Aorta (tissue), 5 donors: ENCODE results near the gene ARMCX4. TPM values are rescaled to one million over a fixed set of nuclear protein-coding genes. Genes with fewer than 3 reads are reported as not detected.
"Not testable (repeated sequence)": the region's sequence is repeated elsewhere in the genome, so short reads cannot be mapped to it uniquely, and the experiment has no call there.

ENCODE experiments used
- ATAC-seq: fragments of 200-7000 bp; cut with Tn5 transposase; one replicate; pipeline ENCODE4 v1.9.1; 2022; ENCODE audit warnings: moderate library complexity; ENCODE audit not compliant: low FRiP score
- DNase-seq, 2 donors: peaks; one replicate each; pipeline ENCODE4 v3.0.0-alpha.2; 2020
- H3K27ac ChIP-seq, 2 donors: one replicate each; pipeline ENCODE4 v1.5.1; 2013; ENCODE audit warnings: low read length in 2 of 2, mild to moderate bottlenecking in 2 of 2, moderate library complexity in 2 of 2, control low read depth in 1 of 2, inconsistent platforms in 1 of 2, low read depth in 1 of 2
- H3K27me3 ChIP-seq, 2 donors: one replicate each; pipeline ENCODE4 v1.6.1; 2013; ENCODE audit warnings: control low read depth in 1 of 2, low read length in 1 of 2, mild to moderate bottlenecking in 1 of 2, moderate library complexity in 1 of 2; ENCODE audit not compliant: insufficient read depth in 2 of 2, control insufficient read depth in 1 of 2
- H3K36me3 ChIP-seq, 2 donors: one replicate each; pipeline ENCODE4 v1.6.1; 2013; ENCODE audit warnings: control low read depth in 1 of 2, low read length in 1 of 2, mild to moderate bottlenecking in 1 of 2; ENCODE audit not compliant: insufficient read depth in 2 of 2, control insufficient read depth in 1 of 2
- H3K4me1 ChIP-seq, 2 donors: one replicate each; pipeline ENCODE4 v1.6.1; 2013; ENCODE audit warnings: low read length in 2 of 2, control low read depth in 1 of 2, mild to moderate bottlenecking in 1 of 2, moderate library complexity in 1 of 2; ENCODE audit not compliant: insufficient read depth in 2 of 2, control insufficient read depth in 1 of 2
- H3K4me3 ChIP-seq, 2 donors: one replicate each; pipeline ENCODE4 v1.5.1; 2013; ENCODE audit warnings: low read length in 2 of 2, control low read depth in 1 of 2, mild to moderate bottlenecking in 1 of 2
- H3K9me3 ChIP-seq: one replicate; pipeline ENCODE4 v1.6.1; 2013; ENCODE audit warnings: mild to moderate bottlenecking, low read length; ENCODE audit not compliant: control insufficient read depth
- WGBS, 2 donors: extraction: QIAGEN DNeasy Blood & Tissue Kit; methylation state at CpG; one replicate each; pipeline ENCODE4 v1.1.7; 2013; 5-methylcytosine and 5-hydroxymethylcytosine counted together
- intact Hi-C, 2 donors: fragments of 100-400 bp; cut with DNase I; formaldehyde crosslinking; loops; one replicate each; pipeline versions ENCODE4 v1.14.2 to v1.15.0; 2022
- polyA plus RNA-seq, 2 donors: library from polyadenylated mRNA; stranded (reverse); fragments of 200-250 nt; gene quantifications; one replicate each; pipeline ENCODE4 v1.2.3, GENCODE V29; 2013
- total RNA-seq, 2 donors: library from RNA; stranded (reverse); fragmentation: NEBNext Ultra II Directional; extraction: Animal tissue kit (Norgen Biotek cat#: 25700); gene quantifications; one replicate each; pipeline ENCODE4 v1.2.1, GENCODE V29; 2021
- donor health status: healthy with polysubstance abuse.
- donor health status: Bipolar disorder and iron deficiency.
- donor health status: DM: no; HTN: no; CAD: no.
- donor health status: DM: no; HTN: no; CAD: no.
- donor health status: DM: yes; HTN: yes; CAD: no.

ARMCX4 gene
- total and polyA plus RNA-seq, 4 donors, result 2.6 to 28.6 (median 17.7) TPM

GRCh38 chrX:101482296-101482695 lies 3.0 kb upstream of the ARMCX4 start:
- no peaks in the 10 kb centered on the region for H3K27me3 ChIP-seq
- no peaks in the 10 kb centered on the region for H3K36me3 ChIP-seq
- no peak overlapping the region for H3K27ac ChIP-seq
- intact Hi-C loops, result no loop called here
- ATAC-seq (no peak), DNase-seq (no peak)
- H3K9me3 ChIP-seq, result no peaks in the 10 kb centered on the region
- 72 to 91% methylated on average over 4 of the region's 4 CpGs for WGBS, 2 donors
- H3K4me3 ChIP-seq, result no peak overlapping the region
- no peaks in the 10 kb centered on the region for H3K4me1 ChIP-seq

- no peak for ATAC-seq
- H3K27ac ChIP-seq, result no peak overlapping the region
Measured at GRCh38 chrX:101483705-101484104, 1.6 kb upstream of the ARMCX4 start.

GRCh38 chrX:101484135-101484534 lies 1.1 kb upstream of the ARMCX4 start:
- Histone ChIP-seq H3K36me3 (no peaks in the 10 kb centered on the region), H3K4me3 (no peak overlapping the region), H3K9me3 (no peaks in the 10 kb centered on the region), H3K27me3 (no peaks in the 10 kb centered on the region), H3K4me1 (no peaks in the 10 kb centered on the region), H3K27ac (no peak overlapping the region)
- WGBS, 2 donors, result 80 to 90% methylated on average over 6 of the region's 6 CpGs
- intact Hi-C loops, result no loop called here
- DNase-seq (no peak), ATAC-seq (no peak)

More at GRCh38 chrX:101483705-101484104, 1.6 kb upstream of the ARMCX4 start:
- Histone ChIP-seq H3K4me1 (no peaks in the 10 kb centered on the region), H3K27me3 (no peaks in the 10 kb centered on the region), H3K36me3 (no peaks in the 10 kb centered on the region), H3K4me3 (no peak overlapping the region), H3K9me3 (no peaks in the 10 kb centered on the region)
- intact Hi-C loops, result no loop called here
- WGBS, 2 donors, result 38 to 41% methylated on average over 3 of the region's 3 CpGs
- DNase-seq, result no peak

- no peak overlapping the region for H3K27ac ChIP-seq
- no peaks in the 10 kb centered on the region for H3K36me3 ChIP-seq
- intact Hi-C loops, result no loop called here
- no peaks in the 10 kb centered on the region for H3K9me3 ChIP-seq
- WGBS, 2 donors, result 62 to 96% methylated on average over 2 of the region's 2 CpGs
- H3K4me3 ChIP-seq, result no peak overlapping the region
- no peak for ATAC-seq
- DNase-seq, result no peak
- H3K27me3 ChIP-seq, result no peaks in the 10 kb centered on the region
- H3K4me1 ChIP-seq, result no peaks in the 10 kb centered on the region
Measured at GRCh38 chrX:101488796-101489195, 3.5 kb downstream of the ARMCX4 start.

GRCh38 chrX:101491943-101492342 lies 6.7 kb downstream of the ARMCX4 start:
- no peak overlapping the region for H3K4me3 ChIP-seq
- intact Hi-C loops, result no loop called here
- H3K36me3 ChIP-seq, result no peaks in the 10 kb centered on the region
- no peak for ATAC-seq
- H3K9me3 ChIP-seq, result no peaks in the 10 kb centered on the region
- no peak overlapping the region for H3K27ac ChIP-seq
- H3K27me3 ChIP-seq, result no peaks in the 10 kb centered on the region
- no peak for DNase-seq
- WGBS, 2 donors, result 78 to 99% methylated on average over 4 of the region's 4 CpGs
- H3K4me1 ChIP-seq, result no peaks in the 10 kb centered on the region

GRCh38 chrX:101493225-101493624 lies 8.0 kb downstream of the ARMCX4 start:
- Histone ChIP-seq H3K27ac (no peak overlapping the region), H3K4me1 (no peaks in the 10 kb centered on the region), H3K4me3 (no peak overlapping the region), H3K36me3 (no peaks in the 10 kb centered on the region), H3K27me3 (no peaks in the 10 kb centered on the region), H3K9me3 (no peaks in the 10 kb centered on the region)
- 73 to 98% methylated on average over 1 of the region's 1 CpG for WGBS, 2 donors
- intact Hi-C loops, result no loop called here
- DNase-seq (no peak), ATAC-seq (no peak)

GRCh38 chrX:101502929-101503328 lies 17.7 kb downstream of the ARMCX4 start:
- H3K4me3 ChIP-seq, DNase-seq, H3K27me3 ChIP-seq, ATAC-seq, H3K36me3 ChIP-seq, H3K27ac ChIP-seq, H3K9me3 ChIP-seq, H3K4me1 ChIP-seq, intact Hi-C loops: not testable (repeated sequence)
- WGBS, 2 donors, result 88 to 100% methylated on average over 1 of the region's 1 CpG

- Histone ChIP-seq H3K4me3 (no peak overlapping the region), H3K9me3 (no peaks in the 10 kb centered on the region), H3K36me3 (no peaks in the 10 kb centered on the region), H3K27me3 (no peaks in the 10 kb centered on the region), H3K4me1 (no peaks in the 10 kb centered on the region), H3K27ac (no peak overlapping the region)
- no peak for DNase-seq
- ATAC-seq, result no peak
- intact Hi-C loops, result no loop called here
Measured at GRCh38 chrX:101507372-101507771, 22.1 kb downstream of the ARMCX4 start.

GRCh38 chrX:101507986-101508385 lies 22.7 kb downstream of the ARMCX4 start:
- WGBS, 2 donors, result 78 to 95% methylated on average over 4 of the region's 4 CpGs
- H3K4me3 ChIP-seq, result no peak overlapping the region
- no peak overlapping the region for H3K27ac ChIP-seq
- intact Hi-C loops, result no loop called here
- no peaks in the 10 kb centered on the region for H3K4me1 ChIP-seq
- ATAC-seq (no peak), DNase-seq (no peak)
- H3K27me3 ChIP-seq, result no peaks in the 10 kb centered on the region
- H3K36me3 ChIP-seq, result no peaks in the 10 kb centered on the region
- H3K9me3 ChIP-seq, result no peaks in the 10 kb centered on the region
